Suprapubic skin (tissue), 4 donors: ENCODE results near the gene PPFIA3. TPM values are rescaled to one million over a fixed set of nuclear protein-coding genes. Genes with fewer than 3 reads are reported as not detected.
"Not testable (repeated sequence)": the region's sequence is repeated elsewhere in the genome, so short reads cannot be mapped to it uniquely, and the experiment has no call there.

ENCODE experiments used
- DNase-seq, 2 donors: peaks; one replicate each; pipeline ENCODE4 v3.0.0-alpha.2; 2019; ENCODE audit warnings: low spot score in 2 of 2
- H3K27ac ChIP-seq: fragments of 200-600 bp; sonication (generic); one replicate; pipeline ENCODE4 v1.5.1; 2019
- H3K27me3 ChIP-seq: fragments of 200-600 bp; sonication (generic); one replicate; pipeline ENCODE4 v1.5.1; 2019
- H3K36me3 ChIP-seq: fragments of 200-600 bp; sonication (generic); one replicate; pipeline ENCODE4 v1.5.1; 2019
- H3K4me1 ChIP-seq: fragments of 200-600 bp; sonication (generic); one replicate; pipeline ENCODE4 v1.5.1; 2019
- H3K4me3 ChIP-seq: fragments of 200-600 bp; sonication (generic); one replicate; pipeline ENCODE4 v1.5.1; 2019; ENCODE audit warnings: mild to moderate bottlenecking
- H3K9me3 ChIP-seq: fragments of 200-600 bp; sonication (generic); one replicate; pipeline ENCODE4 v1.5.1; 2019
- CTCF ChIP-seq, 2 donors: fragments of 200-600 bp in 1 of 2; fragments of 450-650 bp in 1 of 2; sonication (generic) in 1 of 2; IDR thresholded peaks; one replicate each; pipeline ENCODE4 v1.5.1; 2016 to 2019; ENCODE audit warnings: antibody characterized with exemption in 2 of 2, mild to moderate bottlenecking in 1 of 2, moderate library complexity in 1 of 2
- EP300 ChIP-seq: sonication (generic); formaldehyde crosslinking; IDR thresholded peaks from one replicate; pipeline ENCODE4 v1.6.1; 2017; ENCODE audit warnings: antibody characterized with exemption
- POLR2A ChIP-seq, 2 donors: fragments of 450-650 bp; IDR thresholded peaks; one replicate each; pipeline ENCODE4 v1.6.1; 2017; ENCODE audit warnings: antibody characterized with exemption in 2 of 2, mild to moderate bottlenecking in 2 of 2, moderate library complexity in 2 of 2
- POLR2AphosphoS5 ChIP-seq, 3 donors: sonication (generic); formaldehyde crosslinking; IDR thresholded peaks; one replicate each; pipeline ENCODE4 v1.6.1; 2017; ENCODE audit warnings: antibody characterized with exemption in 3 of 3
- WGBS: methylation state at CpG from one replicate; pipeline ENCODE4 v1.1.5; 2018; 5-methylcytosine and 5-hydroxymethylcytosine counted together
- total RNA-seq, 4 donors: library from RNA; depleted of rRNA; stranded (reverse); fragments of >200 nt; gene quantifications; one replicate each; pipeline ENCODE4 v1.1.0, GENCODE V29; 2016

Gene PPFIA3
- total RNA-seq, 4 donors from 2014 or later, result 42.7 to 50.1 (median 46.6) TPM

GRCh38 chr19:49168421-49168820, 49.1 kb downstream of the PPFIA3 start:
- no peak for DNase-seq
- Histone ChIP-seq H3K36me3 (peaks cover 57% of the 10 kb centered on the region), H3K27ac (no peak overlapping the region), H3K27me3 (no peaks in the 10 kb centered on the region), H3K4me1 (peaks cover 17% of the 10 kb centered on the region), H3K9me3 (no peaks in the 10 kb centered on the region), H3K4me3 (no peak overlapping the region)
- 92% methylated on average over 10 of the region's 23 CpGs for WGBS
- TF ChIP-seq CTCF (IDR thresholded peaks at IDR 0.05) (no peak), POLR2AphosphoS5 (IDR thresholded peaks at IDR 0.05) (no peak), POLR2A (IDR thresholded peaks at IDR 0.05) (no peak), EP300 (no peak)

- peaks cover 72% of the 10 kb centered on the region for H3K36me3 ChIP-seq
- TF ChIP-seq EP300 (no peak), POLR2A (IDR thresholded peaks at IDR 0.05) (no peak)
- no peaks in the 10 kb centered on the region for H3K27me3 ChIP-seq
- no peaks in the 10 kb centered on the region for H3K4me1 ChIP-seq
- H3K9me3 ChIP-seq, result no peaks in the 10 kb centered on the region
- H3K4me3 ChIP-seq, result no peak overlapping the region
- no peak overlapping the region for H3K27ac ChIP-seq
- no peak for DNase-seq
- WGBS, result 96% methylated on average over 2 of the region's 2 CpGs
Observed at GRCh38 chr19:49173198-49173597, 53.9 kb downstream of the PPFIA3 start.

- DNase-seq, result no peak
- Histone ChIP-seq H3K27me3 (no peaks in the 10 kb centered on the region), H3K36me3 (peaks cover 52% of the 10 kb centered on the region), H3K4me1 (no peaks in the 10 kb centered on the region), H3K9me3 (no peaks in the 10 kb centered on the region), H3K27ac (no peak overlapping the region), H3K4me3 (no peak overlapping the region)
- 95% methylated on average over 4 of the region's 4 CpGs for WGBS
- TF ChIP-seq EP300 (no peak), POLR2A (IDR thresholded peaks at IDR 0.05) (no peak), POLR2AphosphoS5 (IDR thresholded peaks at IDR 0.05) (no peak), CTCF (IDR thresholded peaks at IDR 0.05) (no peak)
Observed at GRCh38 chr19:49180659-49181058, 61.3 kb downstream of the PPFIA3 start.

- H3K36me3 ChIP-seq, result peaks cover 62% of the 10 kb centered on the region
- 85% methylated on average over 18 of the region's 20 CpGs for WGBS
- not testable (repeated sequence) for H3K4me1 ChIP-seq, H3K27me3 ChIP-seq, H3K4me3 ChIP-seq, H3K9me3 ChIP-seq, DNase-seq, H3K27ac ChIP-seq
Observed at GRCh38 chr19:49182010-49182847, 62.9 kb downstream of the PPFIA3 start.

GRCh38 chr19:49182848-49183375, 63.6 kb downstream of the PPFIA3 start:
- Histone ChIP-seq H3K4me1 (no peaks in the 10 kb centered on the region), H3K36me3 (peaks cover 68% of the 10 kb centered on the region), H3K4me3 (no peak overlapping the region), H3K9me3 (no peaks in the 10 kb centered on the region), H3K27ac (no peak overlapping the region), H3K27me3 (no peaks in the 10 kb centered on the region)
- 84% methylated on average over 16 of the region's 26 CpGs for WGBS
- TF ChIP-seq POLR2AphosphoS5 (IDR thresholded peaks at IDR 0.05) (no peak), POLR2A (IDR thresholded peaks at IDR 0.05) (no peak), EP300 (no peak), CTCF (IDR thresholded peaks at IDR 0.05) (no peak)
- DNase-seq, result no peak

GRCh38 chr19:49186108-49186507, 66.8 kb downstream of the PPFIA3 start:
- no peaks in the 10 kb centered on the region for H3K27me3 ChIP-seq
- TF ChIP-seq POLR2AphosphoS5 (IDR thresholded peaks at IDR 0.05), result no peak
- TF ChIP-seq EP300, result no peak
- no peak for TF ChIP-seq POLR2A (IDR thresholded peaks at IDR 0.05)
- no peak for TF ChIP-seq CTCF (IDR thresholded peaks at IDR 0.05)
- H3K9me3 ChIP-seq, result no peaks in the 10 kb centered on the region
- H3K4me1 ChIP-seq, result no peaks in the 10 kb centered on the region
- no peak for DNase-seq
- WGBS, result 76% methylated on average over 5 of the region's 5 CpGs
- H3K36me3 ChIP-seq, result peaks cover 86% of the 10 kb centered on the region
- no peak overlapping the region for H3K27ac ChIP-seq
- no peak overlapping the region for H3K4me3 ChIP-seq
